SW 1271 (cell line): Measurements from ENCODE around the gene ARL16.

ENCODE experiments used
- DNase-seq, 2 experiments: peaks; one replicate each; lab custom pipeline; 2025; lab: John Stamatoyannopoulos, UW

The ARL16 gene

DNA sequence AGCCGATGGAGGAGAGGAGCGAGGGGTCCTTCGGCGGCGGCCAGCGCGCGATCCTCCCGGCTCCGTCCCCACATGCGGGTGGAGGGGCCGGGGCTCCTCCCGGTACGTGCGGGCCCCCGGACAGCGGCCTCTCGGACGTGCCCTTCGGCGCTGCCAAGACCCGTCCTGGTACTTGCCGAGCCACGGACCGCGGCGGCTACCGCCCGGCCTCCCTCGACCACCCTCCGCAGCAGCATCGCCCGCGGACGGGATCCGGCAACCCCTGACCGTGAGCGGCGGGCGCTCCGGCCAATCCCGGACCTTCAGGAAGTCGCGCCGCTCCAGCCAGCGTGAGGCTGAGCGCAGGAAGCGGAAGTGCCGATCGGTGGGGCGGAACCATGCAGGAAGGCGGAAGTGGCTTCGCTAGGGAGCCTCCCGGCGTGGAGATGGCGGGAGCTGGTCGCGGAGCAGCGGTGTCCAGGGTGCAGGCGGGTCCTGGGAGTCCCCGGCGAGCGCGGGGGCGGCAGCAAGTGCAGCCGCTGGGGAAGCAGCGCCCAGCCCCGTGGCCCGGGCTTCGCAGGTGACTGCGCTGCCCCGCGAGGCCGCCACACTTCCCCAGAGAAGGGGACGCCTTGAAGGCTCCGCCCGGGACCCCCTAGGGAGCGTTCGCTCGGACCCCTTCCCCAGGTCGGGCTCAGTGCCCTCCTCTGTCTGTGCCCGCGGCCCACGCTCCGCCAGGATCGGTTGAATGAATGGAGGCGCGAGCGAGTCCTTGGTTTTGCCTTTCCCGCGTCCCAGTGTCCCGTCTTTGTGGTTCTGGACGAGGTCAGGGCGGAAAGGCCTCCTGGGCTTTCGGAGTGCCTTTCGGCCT is 17.0 kb downstream of the ARL16 start, which contains the start of the genes CCDC137 and OXLD1:
Gene CCDC137 (plus strand): TSS at position 396 of the 850 bp plus-strand sequence. CDS start 30 bp downstream, at position 426.
Gene OXLD1 (minus strand): TSS at position 264 of the 850 bp plus-strand sequence. CDS start 28 bp downstream, at position 236.
- DNase-seq = peak; percentile 82 to 91

DNA sequence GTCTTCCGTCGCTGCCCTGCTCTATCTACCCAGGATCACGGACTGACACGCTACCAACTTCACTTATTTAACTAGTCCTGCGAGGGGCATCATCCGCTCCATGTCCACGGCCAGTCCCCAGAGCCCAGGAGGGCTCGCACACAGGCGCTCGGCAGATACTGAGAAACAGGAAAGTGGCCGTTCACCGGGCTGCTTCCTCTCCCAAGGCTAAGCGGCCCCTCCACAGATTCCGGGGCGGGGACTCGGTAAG is 17.6 kb downstream of the ARL16 start:
- DNase-seq = peak in 1 of 2 experiments; percentile 36

DNA sequence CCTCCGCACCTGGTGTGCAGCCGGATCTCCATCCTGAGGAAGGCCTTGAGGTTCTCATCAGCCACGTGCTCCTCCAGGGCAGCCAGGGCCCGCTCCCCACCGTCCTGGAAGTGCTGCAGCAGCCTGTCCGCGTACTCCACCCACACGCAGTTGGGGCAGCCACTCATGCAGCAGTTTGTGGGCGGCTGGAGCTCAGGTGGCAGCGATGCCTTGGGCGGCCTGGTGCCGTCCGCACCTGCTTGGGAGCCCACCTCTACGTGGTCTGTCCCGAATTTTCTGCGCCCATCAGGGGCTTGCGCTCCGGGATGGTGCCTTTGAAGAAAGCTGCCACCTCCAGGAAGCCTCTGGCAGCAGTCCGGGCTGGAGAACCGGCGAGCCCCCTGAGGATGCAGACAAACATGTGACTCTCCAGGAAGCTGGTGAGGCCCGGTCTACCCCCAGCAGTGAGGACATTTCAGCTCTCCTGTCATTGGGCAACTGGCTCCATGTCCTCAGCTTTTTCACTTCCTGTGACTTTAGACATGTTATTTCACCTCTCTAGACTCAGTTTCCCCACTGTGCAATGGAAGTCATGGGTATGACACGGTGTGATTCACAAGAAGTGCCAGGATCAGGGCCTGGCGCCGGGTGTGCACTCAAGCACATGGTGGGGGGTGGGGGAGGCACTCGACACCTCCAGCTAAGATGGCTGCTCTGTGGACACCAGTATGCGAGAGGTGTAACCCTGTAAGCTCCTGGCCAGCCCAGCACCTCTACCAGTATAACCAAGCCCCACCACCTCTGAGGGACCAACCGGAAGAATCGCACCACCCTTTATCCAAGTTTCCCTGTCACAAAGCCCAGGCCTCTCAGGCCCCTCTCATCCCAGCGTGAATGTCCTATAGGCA is 18.1 kb downstream of the ARL16 start:
- peak in 1 of 2 experiments; percentile 36 for DNase-seq

DNA sequence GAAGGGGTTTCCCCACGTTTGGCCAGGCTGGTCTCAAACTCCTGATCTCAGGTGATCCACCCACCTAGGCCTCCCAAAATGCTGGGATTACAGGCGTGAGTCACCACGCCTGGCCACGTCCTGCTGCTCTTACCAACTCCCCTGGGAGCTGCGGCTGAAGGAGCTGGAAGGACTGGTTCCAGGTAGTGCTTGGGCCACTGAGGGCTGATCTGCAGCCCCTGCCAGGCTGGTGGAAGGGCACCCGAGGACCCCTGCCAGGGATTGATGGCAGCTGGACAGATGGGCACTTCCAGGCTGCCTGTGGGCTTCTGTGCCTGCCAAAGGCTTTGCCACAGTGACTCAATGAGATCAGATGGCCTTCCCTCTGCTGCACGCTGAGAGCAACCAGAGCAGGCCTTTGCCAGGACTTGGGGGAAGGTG is 19.5 kb downstream of the ARL16 start:
- no peak for DNase-seq

DNA sequence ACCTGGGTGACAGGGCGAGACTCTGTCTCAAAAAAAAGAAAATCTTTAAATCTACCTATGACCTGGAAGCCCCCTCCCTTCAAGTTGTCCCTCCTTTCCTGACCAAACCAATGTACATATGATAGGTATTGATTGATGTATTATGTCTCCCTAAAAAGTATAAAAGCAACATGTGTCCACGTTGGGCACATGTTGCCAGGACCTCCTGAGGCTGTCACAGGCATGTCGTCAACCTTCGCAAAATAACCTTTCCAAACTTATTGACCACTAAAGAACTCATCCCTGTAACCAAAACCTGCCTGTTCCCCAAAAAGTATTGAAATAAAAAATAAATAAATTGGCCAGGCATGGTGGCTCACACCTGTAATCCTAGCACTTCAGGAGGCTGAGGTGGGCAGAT is 21.6 kb downstream of the ARL16 start:
- DNase-seq = no peak

DNA sequence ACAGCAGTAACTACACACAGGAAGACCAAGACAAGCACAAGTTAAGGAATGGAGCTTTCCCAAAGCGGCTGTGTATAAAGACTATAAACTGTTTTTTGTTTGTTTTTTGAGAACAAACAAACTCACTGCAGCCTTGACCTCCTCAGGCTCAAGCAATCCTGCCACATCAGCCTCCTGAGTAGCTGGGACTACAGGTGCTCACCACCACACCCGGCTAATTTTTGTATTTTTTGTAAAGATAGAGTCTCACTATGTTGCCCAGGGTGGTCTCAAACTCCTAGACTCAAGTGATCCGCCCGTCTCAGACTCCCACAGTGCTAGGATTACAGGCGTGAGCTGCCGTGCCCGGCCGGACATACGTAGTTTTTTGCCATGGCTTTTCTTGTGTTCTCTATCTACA is 23.2 kb downstream of the ARL16 start:
- no peak for DNase-seq

DNA sequence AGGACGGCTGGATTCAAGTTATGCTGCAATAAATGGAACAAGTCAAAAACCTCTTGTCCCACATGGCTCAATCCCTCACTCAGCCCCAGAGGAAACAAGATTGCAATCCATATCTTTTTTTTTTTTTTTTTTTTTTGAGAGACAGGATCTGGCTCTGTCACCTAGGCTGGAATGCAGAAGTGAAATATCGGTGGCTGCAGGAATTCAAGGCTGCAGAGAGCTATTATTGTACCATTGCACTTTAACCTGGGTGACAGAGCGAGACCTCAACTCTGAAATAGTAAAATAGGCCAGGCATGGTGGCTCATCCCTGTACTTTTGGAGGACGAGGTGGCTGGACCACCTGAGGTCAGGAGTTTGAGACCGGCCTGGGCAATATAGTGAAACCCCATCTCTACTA is 24.6 kb downstream of the ARL16 start:
- no peak for DNase-seq

DNA sequence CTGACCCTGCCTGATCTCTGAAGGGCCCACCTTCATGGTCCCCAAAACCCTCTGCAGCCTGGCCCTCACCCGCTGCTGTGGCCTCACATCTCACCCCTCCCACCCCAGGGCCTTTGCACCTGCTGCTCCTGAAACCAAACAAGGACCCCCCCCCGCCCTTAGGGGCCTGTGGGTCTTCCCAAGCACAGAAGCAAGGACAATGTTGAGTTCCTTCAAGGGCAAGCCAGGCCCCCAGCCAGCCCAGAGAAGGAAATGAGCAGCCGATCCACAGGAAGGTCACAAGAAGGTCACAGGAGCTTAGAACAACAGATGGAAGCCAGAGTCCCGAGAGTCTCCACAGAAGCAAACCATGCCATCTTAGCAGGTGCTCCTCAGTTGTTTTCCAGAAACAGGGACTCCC is 26.8 kb downstream of the ARL16 start:
- DNase-seq = no peak

DNA sequence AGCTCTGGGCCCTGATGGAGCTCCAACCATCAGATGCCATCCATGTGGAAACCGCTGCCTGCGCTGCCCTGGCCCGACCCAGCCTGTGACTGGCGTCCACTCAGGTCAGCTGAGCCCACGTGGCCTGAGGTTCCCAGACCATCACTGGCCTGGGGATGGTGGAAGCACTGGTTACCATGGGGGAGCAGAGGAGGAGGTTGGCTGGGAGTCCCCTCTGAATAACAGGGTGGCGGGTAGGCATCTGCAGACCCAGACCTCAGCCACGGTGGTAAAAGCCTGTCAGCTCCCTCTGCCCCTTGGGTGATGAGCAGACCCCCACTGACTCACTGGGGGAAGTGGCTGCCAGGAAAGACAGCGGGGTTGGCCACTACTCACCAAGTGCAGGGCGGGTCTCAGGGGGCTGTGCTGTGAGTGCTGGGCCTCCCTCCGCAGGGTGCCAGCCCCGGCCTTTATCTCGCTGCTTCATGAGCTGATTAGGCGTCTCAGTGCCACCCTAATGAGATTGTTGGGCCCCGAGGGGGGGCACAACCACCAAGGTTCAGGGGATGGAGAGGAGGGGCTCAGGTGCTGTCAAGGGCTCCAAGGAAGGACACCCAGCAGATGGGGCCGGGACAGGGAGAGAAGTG is 27.4 kb downstream of the ARL16 start, which contains the start of gene PDE6G:
Gene PDE6G (minus strand): TSS at position 425 of the 626 bp plus-strand sequence. CDS start 3,237 bp downstream, outside the sequence.
- no peak for DNase-seq

DNA sequence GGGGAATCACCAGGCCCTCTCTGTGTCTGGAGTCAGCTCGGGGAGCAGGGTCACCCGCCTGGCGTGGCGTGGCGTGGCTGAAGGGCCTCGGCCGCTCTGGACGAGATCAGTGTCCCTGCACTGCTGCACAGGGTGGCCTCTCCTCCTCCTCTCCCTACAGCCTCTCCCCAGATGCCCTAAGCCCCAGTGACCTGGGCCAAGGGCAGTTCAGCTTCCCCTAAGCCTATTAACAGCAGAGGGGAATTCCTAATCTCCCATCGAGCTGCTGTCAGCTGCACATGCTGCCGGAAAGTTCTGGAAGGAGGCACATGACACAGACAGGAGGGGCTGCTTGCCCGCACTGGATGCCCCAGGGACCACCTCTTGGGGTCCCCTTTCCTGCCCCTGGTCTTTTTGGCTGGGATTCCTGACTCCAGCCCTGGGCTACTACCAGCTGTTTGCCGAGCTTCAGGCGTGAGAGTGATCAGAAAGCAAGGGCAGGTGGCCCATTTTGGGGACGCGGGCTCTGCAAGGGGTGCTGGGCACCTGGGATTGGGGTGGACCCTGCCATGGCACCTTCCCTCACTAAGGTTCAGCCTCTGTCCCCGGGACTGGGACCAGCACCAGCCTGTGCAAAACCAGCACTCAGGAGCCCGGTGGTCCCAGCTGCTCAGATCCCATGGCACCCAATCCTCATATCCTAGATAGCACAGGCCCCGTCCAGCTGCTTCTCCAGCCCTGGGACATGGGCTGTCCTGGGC is 28.0 kb downstream of the ARL16 start:
- no peak for DNase-seq

DNA sequence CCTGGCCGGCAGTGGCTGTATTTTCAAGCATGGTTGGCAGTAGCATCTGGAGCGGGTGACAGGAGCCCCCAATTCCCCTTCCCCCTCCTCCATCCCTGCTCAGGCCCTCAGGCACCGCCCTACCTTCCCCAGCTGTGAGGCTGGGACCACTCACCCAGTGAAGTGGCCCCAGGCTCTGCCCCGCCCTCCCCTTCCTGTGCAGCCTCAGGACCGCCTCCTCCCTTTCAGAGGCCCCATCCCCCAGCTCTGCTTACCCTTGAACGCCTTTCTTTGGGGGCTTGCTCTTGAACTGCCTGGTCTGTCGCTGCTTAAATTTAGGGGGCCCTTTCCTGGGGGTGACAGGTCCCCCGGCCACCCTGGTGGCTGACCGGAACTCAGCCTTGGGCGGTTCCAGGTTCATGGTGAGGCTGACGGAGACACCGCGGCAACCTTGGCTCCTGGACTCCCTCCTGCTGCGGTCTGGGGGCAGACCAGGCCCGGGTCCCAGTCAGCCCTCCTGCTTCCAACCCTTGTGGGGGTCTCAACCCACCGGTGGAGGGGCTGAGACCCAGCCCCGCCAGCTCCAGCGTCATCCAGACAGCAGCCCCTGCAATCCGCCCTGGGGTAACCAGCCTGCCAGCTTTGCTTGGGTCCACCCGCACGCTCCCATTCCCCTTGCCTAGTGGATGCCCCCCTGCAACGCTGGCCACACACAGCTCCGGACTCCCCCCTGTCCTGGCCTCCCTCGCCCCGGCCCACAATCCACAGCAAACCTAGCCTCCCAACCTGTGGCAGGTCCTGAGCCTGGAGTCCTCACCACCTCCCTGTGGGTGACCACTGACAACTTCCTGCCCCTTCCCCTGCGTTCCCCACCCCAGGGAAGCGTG is 30.5 kb downstream of the ARL16 start:
- DNase-seq = no peak

DNA sequence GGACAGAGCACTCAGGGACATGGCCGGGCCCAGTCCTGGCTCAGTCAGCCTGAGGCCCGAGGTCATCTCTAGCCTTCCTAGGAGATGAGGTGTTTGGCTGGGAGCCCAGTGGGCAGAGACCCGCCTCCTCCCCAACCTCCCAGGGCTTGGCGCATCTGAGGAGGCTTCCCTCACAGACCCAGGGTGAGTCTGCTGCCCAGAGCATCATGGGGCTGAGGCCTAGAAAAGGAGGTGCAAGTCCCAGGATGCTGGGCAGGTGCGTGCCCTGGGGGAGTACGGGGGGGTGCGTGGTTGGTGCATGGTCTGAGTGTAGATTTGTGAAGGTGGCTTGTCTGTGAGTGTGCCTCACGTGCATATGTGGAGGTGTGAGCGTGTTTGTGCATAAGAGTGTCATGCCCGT is 31.9 kb downstream of the ARL16 start:
- peak in 1 of 2 experiments; percentile 19 for DNase-seq

DNA sequence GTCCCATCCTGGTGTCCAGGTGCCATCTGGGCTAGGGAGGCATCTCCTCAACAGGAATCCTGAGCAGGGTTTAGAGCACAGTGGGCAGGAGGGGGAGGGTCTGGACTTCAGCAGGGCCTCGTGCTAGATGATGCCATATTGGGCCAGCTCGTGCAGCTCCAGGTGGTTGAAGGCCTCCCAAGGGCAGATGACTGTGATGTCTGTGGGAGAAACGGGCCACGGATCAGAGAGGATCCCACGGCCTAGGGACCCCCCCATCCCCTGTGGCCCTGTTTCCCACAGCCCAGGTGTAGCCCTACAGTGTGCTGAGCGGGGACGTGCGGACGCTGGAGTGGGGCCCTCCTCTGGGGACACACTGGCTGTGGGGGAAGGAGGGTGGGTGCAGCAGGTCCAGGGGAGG is 32.6 kb downstream of the ARL16 start:
- DNase-seq = no peak

DNA sequence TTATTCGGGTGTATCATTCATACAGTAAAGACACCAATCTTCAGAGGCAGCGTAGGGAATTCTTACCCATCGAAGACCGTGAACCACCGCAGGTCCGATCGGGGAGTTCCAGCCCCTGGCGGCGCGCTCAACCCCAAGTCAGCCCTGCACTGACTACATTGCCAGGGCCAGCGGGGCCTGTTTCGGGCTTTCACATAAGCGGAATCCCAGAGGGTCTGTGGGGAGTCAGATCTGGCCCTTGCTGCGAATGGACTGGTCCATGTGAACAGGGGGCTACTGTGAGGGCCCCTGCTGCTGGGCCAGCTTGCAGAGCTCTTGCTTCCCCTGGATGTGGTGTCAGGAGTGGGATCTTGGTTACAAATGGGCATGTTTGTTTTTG is 34.9 kb downstream of the ARL16 start:
- DNase-seq = no peak

DNA sequence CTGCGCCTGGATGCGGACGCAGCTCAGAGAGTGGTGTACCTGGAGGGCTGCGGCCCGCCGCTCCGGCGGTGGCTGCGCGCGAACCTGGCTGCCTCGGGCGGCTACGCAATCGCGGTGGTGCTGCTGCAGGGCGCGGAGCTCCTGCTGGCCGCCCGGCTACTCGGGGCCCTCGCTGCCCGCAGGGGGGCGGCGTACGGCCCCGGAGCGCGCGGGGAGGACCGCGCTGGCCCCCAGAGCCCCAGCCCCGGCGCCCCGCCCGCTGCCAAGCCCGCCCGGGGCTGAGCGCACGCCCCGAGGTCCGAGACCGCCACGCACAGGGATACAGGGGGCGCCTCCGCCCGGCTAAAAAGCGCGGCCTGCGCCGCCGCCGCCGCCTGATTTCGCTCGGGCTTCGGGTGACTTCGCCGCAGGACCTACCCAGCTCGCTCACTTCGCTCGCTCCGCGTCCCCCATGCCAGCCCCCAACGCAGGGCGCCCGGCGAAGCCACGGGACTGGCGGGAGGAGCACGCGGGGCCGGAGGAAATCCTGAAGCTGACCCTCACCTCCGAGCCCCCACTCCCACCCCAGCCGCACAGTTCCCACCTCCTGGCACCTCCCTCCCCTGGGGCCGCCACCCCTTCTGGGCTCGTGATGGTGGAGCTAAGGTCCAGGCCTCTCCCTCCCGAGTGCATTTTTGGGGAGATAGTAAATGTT is 35.4 kb downstream of the ARL16 start:
- DNase-seq = no peak

DNA sequence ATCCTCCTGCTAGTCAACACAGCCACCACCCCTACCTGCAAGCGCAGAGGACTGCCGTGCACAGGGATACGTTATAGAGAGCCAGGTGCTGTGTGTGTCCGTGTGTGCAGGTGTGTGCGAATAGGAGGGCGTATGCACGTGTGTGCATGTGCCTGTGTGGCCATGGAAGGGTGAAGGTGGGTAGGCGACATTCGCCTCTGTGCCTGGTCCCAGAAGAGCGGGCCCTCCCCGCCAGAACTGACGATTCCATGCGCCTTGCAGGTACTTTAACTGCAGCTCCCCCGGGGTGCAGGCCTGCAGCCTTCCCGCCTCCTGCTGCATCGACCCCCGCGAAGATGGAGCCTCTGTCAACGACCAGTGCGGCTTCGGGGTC is 36.0 kb downstream of the ARL16 start:
- DNase-seq = no peak

DNA sequence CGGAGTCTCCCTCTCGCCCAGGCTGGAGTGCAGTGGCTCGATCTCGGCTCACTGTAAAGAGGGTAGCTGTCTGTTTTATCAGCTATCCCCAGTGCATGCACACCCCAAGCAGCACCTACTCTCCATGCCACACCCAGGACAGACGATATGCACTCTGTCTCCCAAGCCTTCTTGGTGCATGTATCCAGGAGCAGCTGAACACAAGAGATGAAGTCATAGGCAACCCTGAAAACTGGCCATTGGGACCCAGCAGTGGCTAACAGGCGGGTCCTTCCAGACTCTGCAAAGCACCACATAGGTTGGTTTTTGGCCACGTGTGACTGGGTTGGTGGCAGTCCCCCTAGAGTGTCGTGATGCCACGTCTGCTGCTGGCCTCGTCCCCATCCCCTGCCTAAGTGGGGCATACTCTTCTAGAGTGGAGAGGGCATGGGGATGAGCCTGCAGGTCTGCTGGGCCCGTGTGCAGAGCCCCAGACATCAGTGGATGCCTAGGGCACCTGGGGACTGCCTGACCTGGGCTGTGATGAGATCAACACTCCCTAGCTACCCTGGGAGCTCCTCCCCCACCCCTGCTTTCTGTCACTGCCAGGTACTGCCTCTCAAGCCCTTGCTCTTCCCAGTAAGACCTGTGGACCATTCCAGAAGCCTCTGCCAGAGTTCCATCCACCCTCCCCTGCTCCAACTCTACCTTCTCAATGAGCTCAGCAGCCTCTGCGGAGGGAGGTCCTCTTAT is 36.6 kb downstream of the ARL16 start:
- DNase-seq = no peak

DNA sequence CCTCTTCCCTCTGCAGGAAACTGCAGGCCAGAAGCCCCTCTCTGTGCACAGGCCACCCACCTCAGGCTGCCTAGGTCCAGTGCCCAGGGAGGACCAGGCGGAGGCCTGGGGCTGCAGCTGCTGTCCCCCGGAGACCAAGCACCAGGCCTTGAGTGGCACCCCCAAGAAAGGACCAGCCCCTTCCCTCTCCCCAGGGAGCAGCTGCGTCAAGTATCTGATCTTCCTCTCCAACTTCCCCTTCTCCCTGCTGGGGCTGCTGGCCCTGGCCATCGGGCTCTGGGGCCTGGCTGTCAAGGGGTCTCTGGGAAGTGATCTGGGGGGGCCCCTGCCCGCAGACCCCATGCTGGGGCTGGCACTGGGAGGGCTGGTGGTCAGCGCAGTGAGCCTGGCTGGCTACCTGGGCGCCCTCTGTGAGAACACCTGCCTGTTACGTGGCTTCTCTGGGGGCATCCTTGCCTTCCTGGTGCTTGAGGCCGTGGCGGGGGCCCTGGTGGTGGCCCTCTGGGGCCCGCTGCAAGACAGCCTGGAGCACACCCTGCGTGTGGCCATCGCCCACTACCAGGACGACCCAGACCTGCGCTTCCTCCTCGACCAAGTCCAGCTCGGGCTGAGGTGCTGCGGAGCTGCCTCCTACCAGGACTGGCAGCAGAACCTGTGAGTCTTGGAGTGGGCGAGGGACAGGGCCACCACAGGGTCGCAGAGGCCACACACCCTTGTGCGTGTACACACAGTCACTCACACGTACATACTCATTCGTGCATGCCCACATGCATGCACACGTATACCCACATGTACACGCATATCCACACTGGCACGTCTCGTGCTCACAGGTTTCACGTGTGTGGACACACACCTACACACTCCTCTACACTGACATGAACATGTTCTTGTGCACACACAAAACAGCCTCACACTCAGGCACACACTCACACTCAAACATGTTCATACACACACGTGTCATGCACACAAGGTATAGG is 38.3 kb downstream of the ARL16 start:
- DNase-seq = no peak
